HG02970 (cell line): Measurements from ENCODE around the gene NEUROD2.
"Not testable (repeated sequence)": the region's sequence is repeated elsewhere in the genome, so short reads cannot be mapped to it uniquely, and the experiment has no call there.

Experiments used
- ATAC-seq: cut with Tn5 transposase; IDR thresholded peaks from one replicate; pipeline ENCODE4 v1.9.1; 2021; ENCODE audit warnings: mild to moderate bottlenecking, moderate library complexity, moderate number of reproducible peaks; ENCODE audit not compliant: unreplicated experiment, low FRiP score

Gene NEUROD2

GRCh38 chr17:39591958-39592954 lies 15.5 kb downstream of the NEUROD2 start:
- ATAC-seq = no peak

- ATAC-seq = not testable (repeated sequence)
These were observed 17.5 kb downstream of the NEUROD2 start for GRCh38 chr17:39590180-39590579.

GRCh38 chr17:39582658-39583057 lies 25.1 kb downstream of the NEUROD2 start:
- ATAC-seq = no peak

GRCh38 chr17:39581759-39582085 lies 26.0 kb downstream of the NEUROD2 start:
- no peak for ATAC-seq

DNA sequence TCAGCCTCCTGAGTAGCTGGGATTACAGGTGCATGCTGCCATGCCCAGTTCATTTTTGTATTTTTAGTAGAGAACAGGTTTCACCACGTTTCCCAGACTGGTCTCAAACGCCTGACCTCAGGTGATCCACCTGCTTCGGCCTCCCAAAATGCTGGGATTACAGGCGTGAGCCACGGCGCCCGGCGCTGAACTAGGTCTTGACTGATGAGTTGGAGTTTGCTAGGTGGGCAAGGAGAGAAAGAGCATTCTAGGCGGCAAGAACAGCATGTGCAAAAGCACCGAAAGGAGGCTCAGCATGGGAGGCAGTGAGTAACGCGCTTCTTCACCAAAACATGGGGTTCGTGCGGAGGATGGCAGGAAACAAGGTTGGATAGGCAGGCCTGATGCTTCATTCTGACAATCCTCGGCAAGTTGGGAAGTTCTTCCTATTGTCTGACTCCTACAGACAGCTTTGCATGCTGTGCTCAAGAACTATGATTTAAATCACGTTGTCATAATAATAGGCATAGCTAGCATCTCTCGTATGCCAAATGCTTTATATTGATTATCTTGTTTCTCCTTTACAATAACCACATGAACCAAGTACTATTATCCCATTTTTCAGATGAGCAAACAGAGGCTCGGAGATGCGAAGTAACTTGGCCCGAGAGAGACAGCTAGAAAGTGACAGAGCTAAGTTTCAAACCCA lies 26.5 kb downstream of the NEUROD2 start:
- ATAC-seq = no peak

GRCh38 chr17:39580082-39580468 lies 27.6 kb downstream of the NEUROD2 start:
- ATAC-seq = no peak

DNA sequence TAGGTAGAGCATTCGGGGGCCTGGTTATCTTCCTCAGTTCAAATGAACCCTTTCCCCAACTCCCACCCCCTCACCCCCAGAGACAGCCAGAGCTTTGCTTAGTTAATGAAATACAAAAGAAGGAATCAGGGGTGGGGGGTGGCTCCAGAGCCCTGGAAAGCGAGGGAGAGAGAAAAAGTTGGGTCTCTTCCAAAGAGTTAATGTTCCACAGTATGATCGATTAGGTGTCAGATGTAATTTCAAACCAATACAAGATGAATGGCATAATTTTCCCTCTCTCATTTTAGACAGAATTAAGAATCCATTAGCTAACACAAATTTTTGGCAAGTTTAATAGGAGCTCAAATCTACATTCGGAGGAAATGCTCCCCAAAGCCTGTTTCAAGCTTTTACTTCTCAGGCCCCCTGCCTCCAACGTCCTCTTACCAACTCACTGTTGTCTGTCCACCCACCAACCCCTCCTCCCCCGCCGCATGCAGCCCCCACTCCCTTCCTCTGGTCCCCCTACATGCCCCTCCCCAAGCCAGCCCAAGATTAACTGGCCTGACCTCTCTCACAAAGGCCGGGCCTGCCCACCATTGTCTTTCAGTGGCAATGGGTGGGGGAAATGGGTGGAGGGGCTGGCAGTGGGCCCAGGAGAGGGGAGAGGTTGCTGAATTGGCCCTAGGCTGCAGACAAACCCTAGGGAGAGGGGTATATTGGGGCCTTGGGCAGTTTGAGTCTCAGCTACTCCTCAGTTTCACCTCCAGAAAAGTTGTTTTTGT lies 28.2 kb downstream of the NEUROD2 start:
- ATAC-seq = no peak

- no peak for ATAC-seq
These were observed 29.4 kb downstream of the NEUROD2 start for GRCh38 chr17:39578272-39578671.

- ATAC-seq = no peak
These were observed 31.5 kb downstream of the NEUROD2 start for GRCh38 chr17:39576187-39576586.

DNA sequence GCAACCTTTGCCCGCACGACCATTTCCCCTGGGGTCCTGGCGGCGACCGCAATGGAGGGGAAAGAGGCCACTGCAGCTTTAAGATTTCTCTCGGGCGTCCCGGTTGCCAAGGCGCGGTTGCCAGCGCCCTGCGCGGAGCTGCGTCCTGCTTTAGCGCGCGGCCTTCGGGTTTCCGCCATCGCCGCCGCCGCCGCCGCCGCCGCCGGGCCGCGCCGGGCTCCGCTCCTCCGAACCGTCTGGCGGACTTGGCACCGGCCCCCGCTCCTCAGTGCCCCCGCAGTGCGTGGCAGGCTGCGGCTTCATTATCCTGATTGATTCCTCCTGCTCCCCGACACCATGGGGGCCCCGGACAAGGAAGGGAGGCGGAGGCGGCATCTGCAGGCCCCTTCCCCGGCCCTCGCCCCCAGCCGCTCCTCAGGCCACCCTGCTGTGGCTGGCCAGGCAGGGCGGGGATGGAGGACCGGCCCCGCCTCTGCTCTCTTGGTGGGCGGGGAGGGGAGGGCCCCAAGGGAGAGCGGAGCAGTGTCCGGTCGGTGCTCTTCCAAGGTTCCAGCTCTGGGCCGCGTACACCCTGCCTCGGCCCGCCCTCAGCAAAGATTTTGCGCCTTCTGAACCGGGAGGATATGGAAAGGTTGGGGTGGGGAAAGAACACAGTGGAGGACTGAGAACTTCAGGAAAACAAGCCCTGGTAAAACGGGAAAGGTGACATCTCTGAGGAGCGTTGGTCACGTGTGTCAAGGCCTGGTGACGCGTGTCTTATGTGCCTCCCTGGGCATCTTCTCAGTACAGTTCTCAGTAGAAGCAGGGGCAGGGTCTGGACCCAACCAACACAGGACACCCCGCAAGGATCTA lies 34.0 kb downstream of the NEUROD2 start:
- no peak for ATAC-seq

DNA sequence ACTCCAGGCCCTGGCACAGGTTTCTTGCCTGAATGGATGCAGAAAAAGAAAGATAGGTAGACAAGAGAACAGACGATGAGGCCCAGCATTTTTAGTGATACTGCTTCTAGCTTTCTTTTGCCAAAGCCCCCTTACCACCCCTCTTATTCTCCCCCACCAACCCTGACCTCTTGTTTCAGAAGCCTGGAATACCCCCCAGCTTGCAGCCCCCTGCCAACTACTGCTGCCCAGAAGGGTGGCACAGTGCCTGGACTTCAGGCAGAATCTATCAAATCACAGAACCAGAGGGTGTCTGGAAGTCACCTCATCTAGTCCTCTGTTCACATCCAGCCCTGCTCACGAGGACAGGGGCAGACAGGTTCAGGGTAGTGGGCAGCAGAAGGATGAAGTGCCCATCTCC lies 35.6 kb downstream of the NEUROD2 start:
- no peak for ATAC-seq

DNA sequence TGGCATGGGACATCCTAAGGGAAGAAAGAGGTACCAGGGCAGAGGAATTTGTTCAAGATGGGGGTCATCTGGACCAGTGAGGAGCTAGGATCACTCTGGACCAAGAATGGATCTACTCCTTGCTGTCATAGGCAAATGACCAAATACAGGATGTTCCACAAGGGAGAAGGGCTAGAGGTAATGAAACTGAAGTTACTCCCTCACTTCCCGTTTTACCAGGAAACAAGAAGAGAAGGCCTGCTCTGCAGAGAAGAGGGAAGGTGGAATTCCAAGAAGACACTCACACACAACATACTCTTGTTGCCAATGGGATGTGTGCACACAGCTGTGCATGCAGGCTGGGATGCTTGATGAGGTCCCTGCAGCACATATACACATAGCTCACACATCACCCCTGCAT lies 38.6 kb downstream of the NEUROD2 start:
- no peak for ATAC-seq

DNA sequence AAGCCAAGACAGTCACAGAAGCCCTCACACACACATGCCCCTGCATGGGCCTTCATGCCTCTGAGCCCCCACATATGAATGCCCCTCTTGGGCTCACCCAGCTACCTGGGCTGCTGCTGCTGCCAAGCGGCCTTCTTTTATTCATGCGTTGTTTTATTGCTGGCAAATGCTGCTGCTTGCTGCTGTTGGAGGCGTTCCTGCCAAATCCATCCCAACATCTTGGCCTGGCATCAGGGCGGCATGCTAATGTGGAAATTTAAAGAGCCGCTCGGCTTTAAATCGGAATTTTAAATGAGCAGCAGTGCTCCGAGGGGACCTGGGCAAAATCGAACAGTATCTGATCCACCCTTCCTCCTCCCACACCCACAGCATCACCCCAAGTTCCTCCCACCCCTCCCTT lies 39.0 kb downstream of the NEUROD2 start:
- ATAC-seq = no peak

DNA sequence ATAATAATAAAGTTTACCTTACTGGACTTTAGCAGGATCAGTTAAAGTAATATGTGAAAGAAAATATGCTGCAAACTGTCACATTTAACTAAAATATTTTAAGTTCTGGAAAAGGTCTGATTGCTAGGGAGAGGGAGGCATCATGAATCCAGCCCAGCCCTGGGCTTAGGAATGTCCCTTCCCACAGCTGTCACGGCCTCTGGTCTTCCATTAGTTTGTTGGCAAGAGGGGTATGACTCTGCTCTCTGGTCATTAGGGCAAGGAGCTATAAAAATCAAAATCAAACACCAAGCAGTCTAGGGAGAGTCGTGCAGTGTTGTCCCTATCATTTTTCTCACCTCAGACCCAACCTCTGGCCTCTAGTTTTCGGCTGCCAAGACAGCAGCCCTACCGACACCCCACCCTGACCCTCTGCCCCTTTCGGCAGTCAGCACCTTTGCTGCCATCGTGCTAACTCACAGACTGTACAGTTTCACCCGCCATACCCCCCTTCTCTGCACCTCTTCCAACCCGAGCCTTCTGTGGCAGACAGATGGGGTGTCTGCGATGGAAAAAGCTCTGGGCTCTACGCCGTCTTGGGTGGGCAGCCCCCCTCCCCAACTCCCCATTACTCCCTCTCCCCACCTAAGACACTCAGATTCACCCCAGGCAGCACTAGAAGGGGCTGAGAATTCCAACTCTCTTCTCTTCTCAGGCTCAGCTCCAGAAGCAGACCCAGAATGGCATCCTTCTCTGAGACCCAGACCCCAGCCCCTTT lies 41.4 kb downstream of the NEUROD2 start:
- no peak for ATAC-seq

DNA sequence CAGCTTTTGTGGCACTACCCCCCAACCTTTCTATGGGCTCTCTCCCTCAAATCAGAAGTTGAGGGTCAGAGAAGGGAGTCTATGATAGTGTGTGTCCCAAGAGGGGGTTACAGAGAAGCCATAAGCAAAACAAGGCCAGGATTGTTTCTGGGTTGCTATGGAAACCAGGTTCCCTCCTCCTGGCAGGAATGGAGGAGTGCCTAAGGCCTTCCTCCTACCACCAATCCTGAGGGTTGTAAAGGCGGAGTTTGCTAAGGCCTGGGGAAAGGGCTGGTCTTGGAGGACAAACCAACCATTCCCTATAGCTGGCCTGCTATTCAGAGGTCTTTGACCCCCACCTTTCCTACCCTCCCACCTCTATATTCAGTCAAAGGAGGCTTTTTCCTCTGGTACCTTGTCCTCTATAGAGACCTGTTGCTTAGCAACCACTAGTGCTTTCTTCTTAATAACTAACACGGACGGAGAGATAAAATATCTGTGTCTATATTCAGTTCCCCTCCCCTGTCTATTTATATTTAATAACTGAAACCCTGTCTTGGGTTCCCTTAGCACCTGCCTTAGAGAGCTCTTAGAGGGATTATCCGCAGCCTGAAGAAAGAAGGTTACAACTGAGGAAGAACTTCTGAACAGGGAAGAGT lies 43.4 kb downstream of the NEUROD2 start:
- ATAC-seq = no peak

GRCh38 chr17:39563476-39563875 lies 44.2 kb downstream of the NEUROD2 start:
- ATAC-seq = no peak

GRCh38 chr17:39562976-39563375 lies 44.7 kb downstream of the NEUROD2 start:
- no peak for ATAC-seq

GRCh38 chr17:39562395-39562794 lies 45.3 kb downstream of the NEUROD2 start:
- ATAC-seq = no peak

- no peak for ATAC-seq
These were observed 51.3 kb downstream of the NEUROD2 start for GRCh38 chr17:39556423-39556822.
